ENCODE data around the gene HLF.

HLF gene

DNA sequence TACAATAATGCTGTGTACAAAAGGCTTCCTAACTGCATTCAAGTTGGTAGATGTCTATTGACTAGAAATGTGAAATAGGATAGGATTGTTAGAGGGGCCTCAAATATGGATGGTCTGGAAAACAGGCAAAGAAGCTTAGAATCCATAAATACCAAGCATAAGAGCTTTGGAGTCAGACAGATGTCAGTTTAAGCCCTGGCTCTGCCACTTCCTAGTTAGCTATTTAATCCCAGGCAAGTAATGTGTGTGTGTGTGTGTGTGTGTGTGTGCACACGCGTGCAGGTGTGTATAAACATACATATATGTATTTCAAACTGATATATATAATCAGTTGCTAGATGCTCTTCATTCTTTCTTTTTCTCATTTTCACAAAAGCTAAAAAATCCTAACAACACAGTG, 90.2 kb downstream of the HLF start:
- Histone ChIP-seq H3K4me3 (ENCODE audit: low read depth, low read length) (no peak overlapping the region), H3K27me3 (ENCODE audit: insufficient read depth, low read depth, severe bottlenecking) (no peaks in the 10 kb centered on the region)
- peak; percentile 66 for DNase-seq

GRCh38 chr17:55356434-55357328, 91.9 kb downstream of the HLF start:
- no peaks in the 10 kb centered on the region for H3K36me3 ChIP-seq
- H3K27ac ChIP-seq, result no peak overlapping the region
- no peak overlapping the region for H3K4me3 ChIP-seq (ENCODE audit: low read depth, low read length)
- TF ChIP-seq, protein P1, sequence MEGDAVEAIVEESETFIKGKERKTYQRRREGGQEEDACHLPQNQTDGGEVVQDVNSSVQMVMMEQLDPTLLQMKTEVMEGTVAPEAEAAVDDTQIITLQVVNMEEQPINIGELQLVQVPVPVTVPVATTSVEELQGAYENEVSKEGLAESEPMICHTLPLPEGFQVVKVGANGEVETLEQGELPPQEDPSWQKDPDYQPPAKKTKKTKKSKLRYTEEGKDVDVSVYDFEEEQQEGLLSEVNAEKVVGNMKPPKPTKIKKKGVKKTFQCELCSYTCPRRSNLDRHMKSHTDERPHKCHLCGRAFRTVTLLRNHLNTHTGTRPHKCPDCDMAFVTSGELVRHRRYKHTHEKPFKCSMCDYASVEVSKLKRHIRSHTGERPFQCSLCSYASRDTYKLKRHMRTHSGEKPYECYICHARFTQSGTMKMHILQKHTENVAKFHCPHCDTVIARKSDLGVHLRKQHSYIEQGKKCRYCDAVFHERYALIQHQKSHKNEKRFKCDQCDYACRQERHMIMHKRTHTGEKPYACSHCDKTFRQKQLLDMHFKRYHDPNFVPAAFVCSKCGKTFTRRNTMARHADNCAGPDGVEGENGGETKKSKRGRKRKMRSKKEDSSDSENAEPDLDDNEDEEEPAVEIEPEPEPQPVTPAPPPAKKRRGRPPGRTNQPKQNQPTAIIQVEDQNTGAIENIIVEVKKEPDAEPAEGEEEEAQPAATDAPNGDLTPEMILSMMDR (IDR thresholded peaks at IDR 0.05; ENCODE audit: low read depth, low read length), result peak; percentile 76
- peak; percentile 91 for DNase-seq
- no peaks in the 10 kb centered on the region for H3K27me3 ChIP-seq (ENCODE audit: insufficient read depth, low read depth, severe bottlenecking)
- peaks cover 13% of the 10 kb centered on the region for H3K9me3 ChIP-seq (ENCODE audit: severe bottlenecking)

More for the DNA sequence above, 90.2 kb downstream of the HLF start:
- TF ChIP-seq, protein P1 (IDR thresholded peaks at IDR 0.05; ENCODE audit: low read depth, low read length), result no peak
- H3K27ac ChIP-seq, result peak overlapping the region; percentile 0; the same call in 1 of the 2 replicates
- no peaks in the 10 kb centered on the region for H3K9me3 ChIP-seq (ENCODE audit: severe bottlenecking)
- H3K36me3 ChIP-seq, result no peaks in the 10 kb centered on the region

- Histone ChIP-seq H3K9me3 (ENCODE audit: severe bottlenecking) (peaks cover 16% of the 10 kb centered on the region), H3K36me3 (no peaks in the 10 kb centered on the region), H3K27ac (no peak overlapping the region), H3K27me3 (ENCODE audit: insufficient read depth, low read depth, severe bottlenecking) (no peaks in the 10 kb centered on the region), H3K4me3 (ENCODE audit: low read depth, low read length) (no peak overlapping the region)
- TF ChIP-seq, protein P1 (IDR thresholded peaks at IDR 0.05; ENCODE audit: low read depth, low read length), result no peak
- no peak for DNase-seq
These were observed 96.2 kb downstream of the HLF start for GRCh38 chr17:55360971-55361370.

DNA sequence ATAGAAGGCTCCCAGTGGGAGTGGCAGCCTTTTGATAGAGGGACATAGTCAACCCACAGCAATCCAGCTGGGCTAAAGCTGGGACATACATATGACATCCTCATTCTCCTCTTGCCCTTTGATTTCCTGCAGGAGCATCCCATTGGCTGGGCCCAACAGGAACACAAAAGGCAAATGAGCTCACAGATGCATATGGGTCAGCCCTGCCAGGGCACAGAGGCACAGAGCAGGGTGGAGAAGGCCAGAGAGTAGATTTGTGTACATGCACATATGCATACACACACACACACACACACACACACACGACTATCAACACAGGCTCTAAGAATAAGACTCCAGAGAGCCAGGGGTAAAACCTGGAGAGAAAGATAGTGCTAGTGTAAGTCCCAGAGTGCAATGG, 98.3 kb downstream of the HLF start:
- DNase-seq, result no peak
- no peaks in the 10 kb centered on the region for H3K27me3 ChIP-seq (ENCODE audit: insufficient read depth, low read depth, severe bottlenecking)
- H3K4me3 ChIP-seq (ENCODE audit: low read depth, low read length), result no peak overlapping the region
- no peak overlapping the region for H3K27ac ChIP-seq
- peaks cover 16% of the 10 kb centered on the region for H3K9me3 ChIP-seq (ENCODE audit: severe bottlenecking)
- TF ChIP-seq, protein P1 (IDR thresholded peaks at IDR 0.05; ENCODE audit: low read depth, low read length), result no peak
- no peaks in the 10 kb centered on the region for H3K36me3 ChIP-seq

GRCh38 chr17:55366020-55366481, 101.3 kb downstream of the HLF start:
- Histone ChIP-seq H3K27ac (no peak overlapping the region), H3K9me3 (ENCODE audit: severe bottlenecking) (peaks cover 9% of the 10 kb centered on the region), H3K27me3 (ENCODE audit: insufficient read depth, low read depth, severe bottlenecking) (no peaks in the 10 kb centered on the region), H3K4me3 (ENCODE audit: low read depth, low read length) (no peak overlapping the region), H3K36me3 (no peaks in the 10 kb centered on the region)
- TF ChIP-seq, protein P1 (IDR thresholded peaks at IDR 0.05; ENCODE audit: low read depth, low read length), result no peak
- DNase-seq, result peak; percentile 16
